Astrocyte of the cerebellum (primary cell): Measurements from ENCODE around the gene PRDM15.

Experiments used
- DNase-seq: peaks from one replicate; pipeline ENCODE4 v3.0.0-alpha.2; 2011; ENCODE audit warnings: low read depth
- H3K4me3 ChIP-seq: 2 replicates; pipeline ENCODE4 v1.5.1; 2011; ENCODE audit warnings: mild to moderate bottlenecking, low read depth, low read length, moderate library complexity
- in situ Hi-C: cut with HindIII; loops from 2 replicates; pipeline ENCODE4 v1.10.0; 2017; ENCODE audit warnings: low sequenced_read_pairs
- TF ChIP-seq, protein P1 (sequence below): IDR thresholded peaks from 2 replicates; pipeline ENCODE4 v1.5.1; 2012; ENCODE audit warnings: low read length, low read depth, moderate library complexity, mild to moderate bottlenecking; ENCODE audit errors: missing control alignments

PRDM15 gene

DNA sequence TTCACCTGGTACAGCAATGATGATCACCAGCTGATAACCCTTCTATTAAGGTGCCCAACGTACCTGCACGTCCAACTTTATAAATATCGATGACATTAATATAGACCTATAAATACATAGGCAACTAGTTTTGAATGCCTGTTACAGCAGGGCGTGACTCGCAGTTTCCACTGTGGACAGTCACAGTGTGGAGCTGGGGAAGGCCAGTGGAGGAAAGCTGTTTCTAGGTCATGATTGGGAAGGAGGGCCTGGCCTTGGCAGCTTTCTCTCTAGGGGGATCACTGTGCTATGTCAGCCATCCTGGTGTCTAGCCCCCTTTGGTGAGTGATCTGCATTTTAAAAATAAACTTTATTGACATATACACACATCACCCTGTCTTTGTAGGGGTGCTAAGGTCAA is 4.4 kb upstream of the PRDM15 start:
- DNase-seq, result no peak
- TF ChIP-seq, protein P1, sequence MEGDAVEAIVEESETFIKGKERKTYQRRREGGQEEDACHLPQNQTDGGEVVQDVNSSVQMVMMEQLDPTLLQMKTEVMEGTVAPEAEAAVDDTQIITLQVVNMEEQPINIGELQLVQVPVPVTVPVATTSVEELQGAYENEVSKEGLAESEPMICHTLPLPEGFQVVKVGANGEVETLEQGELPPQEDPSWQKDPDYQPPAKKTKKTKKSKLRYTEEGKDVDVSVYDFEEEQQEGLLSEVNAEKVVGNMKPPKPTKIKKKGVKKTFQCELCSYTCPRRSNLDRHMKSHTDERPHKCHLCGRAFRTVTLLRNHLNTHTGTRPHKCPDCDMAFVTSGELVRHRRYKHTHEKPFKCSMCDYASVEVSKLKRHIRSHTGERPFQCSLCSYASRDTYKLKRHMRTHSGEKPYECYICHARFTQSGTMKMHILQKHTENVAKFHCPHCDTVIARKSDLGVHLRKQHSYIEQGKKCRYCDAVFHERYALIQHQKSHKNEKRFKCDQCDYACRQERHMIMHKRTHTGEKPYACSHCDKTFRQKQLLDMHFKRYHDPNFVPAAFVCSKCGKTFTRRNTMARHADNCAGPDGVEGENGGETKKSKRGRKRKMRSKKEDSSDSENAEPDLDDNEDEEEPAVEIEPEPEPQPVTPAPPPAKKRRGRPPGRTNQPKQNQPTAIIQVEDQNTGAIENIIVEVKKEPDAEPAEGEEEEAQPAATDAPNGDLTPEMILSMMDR, result no peak
- no peak overlapping the region for H3K4me3 ChIP-seq
- in situ Hi-C loops, result no loop called here

- DNase-seq, result no peak
- H3K4me3 ChIP-seq, result no peak overlapping the region
- TF ChIP-seq, protein P1, result no peak
- in situ Hi-C loops, result no loop called here
Observed at GRCh38 chr21:41881051-41881450, 1.9 kb upstream of the PRDM15 start.

DNA sequence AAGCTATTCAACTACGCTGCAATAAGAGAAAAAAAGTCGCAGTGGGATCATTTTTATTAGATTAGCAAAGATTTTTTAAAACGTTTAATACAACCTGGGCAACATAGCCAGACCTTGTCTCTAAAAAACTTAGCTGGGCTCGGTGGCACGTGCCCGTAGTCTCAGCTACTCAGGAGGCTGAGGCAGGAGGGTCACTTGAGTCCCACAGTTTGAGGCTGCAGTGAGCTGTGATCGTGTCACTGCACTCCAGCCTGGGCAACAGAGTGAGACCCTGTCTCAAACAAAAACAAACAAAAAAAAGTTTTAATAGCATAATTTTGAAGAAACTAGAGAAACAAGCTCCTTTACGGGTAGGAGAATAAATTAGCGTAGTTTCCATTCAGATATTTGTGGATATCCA is 1.0 kb upstream of the PRDM15 start:
- TF ChIP-seq, protein P1, result no peak
- H3K4me3 ChIP-seq, result no peak overlapping the region
- in situ Hi-C loops, result no loop called here
- no peak for DNase-seq

- TF ChIP-seq, protein P1, result no peak
- peak overlapping the region; percentile 85 for H3K4me3 ChIP-seq
- peak; percentile 57 for DNase-seq
- in situ Hi-C loops, result no loop called here
Observed at GRCh38 chr21:41878831-41879189, 334 bp downstream of the PRDM15 start.

DNA sequence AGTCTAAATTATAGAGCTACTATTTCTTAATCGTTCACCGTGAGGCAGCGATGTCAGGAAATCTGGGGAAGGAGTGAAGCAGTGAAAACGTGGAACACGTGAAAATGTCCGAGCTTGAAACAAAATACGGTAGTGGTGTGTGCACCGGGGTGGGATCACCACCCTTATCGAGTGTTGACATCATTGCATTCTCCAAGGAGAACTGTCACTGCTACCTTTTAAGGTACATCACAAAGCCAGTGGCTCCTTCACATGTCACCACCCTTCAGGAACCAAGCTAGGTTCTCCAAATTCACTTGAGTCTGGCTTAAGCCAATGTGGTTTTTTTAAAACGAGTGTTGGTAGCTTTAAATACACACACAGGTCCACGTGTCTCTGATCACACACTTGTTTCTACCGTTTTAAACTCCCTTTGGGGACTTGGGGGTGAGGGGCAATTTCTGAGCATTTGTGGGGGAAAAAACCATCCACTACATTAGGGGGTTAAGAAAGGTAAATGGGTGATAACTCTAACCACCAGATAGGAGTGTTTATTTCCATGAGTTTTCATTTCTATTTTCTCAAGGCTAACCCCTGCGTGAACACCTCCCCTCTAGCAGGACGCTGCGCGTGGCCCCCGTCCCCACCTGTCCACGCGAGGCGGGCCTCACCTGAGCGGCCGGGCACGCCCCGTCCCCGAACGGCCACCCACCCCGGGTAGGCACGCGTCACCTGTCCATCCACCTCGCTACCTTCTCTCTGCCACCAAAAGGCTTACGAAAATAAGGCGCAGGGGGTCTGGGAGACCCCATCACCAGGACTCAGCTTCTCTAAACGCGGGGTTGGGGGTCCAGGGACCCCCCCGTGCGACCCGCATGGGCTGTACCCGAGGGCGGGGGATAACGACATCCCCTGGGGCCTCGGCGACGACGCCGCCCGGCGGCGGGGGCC is 978 bp downstream of the PRDM15 start:
- TF ChIP-seq, protein P1, result no peak
- peak; percentile 22 for DNase-seq
- peak overlapping the region; percentile 85 for H3K4me3 ChIP-seq
- in situ Hi-C loops, result no loop called here

- no peak for DNase-seq
- H3K4me3 ChIP-seq, result peak overlapping the region; percentile 85
- TF ChIP-seq, protein P1, result no peak
- in situ Hi-C loops, result no loop called here
Observed at GRCh38 chr21:41876928-41877652, 2.1 kb downstream of the PRDM15 start.
